Common myeloid progenitor, CD34-positive (primary cell): ENCODE measurements around the gene STK32C.
A peak's percentile ranks its signal among the peaks of the same experiment; 100 is the strongest.
"Not testable (repeated sequence)": the region's sequence is repeated elsewhere in the genome, so short reads cannot be mapped to it uniquely, and the experiment has no call there.

Source experiments
- CTCF ChIA-PET: fragments of 350-600 bp; sonication (Branson Sonifier 250); formaldehyde crosslinking; loops from one replicate; lab custom pipeline; 2021; ENCODE audit warnings: antibody characterized with exemption; lab: Charles Lee
- POLR2A ChIA-PET: fragments of 350-600 bp; sonication (Branson Sonifier 250); formaldehyde crosslinking; loops from one replicate; lab custom pipeline; 2021; ENCODE audit warnings: antibody characterized with exemption; lab: Charles Lee
- DNase-seq, 3 donors: peaks; one replicate each; pipeline versions ENCODE4 v3.0.0 to v3.0.0-alpha.2; 2013
- H3K27ac ChIP-seq, 2 experiments: 1 replicate in 1 of 2; 2 replicates in 1 of 2; pipeline ENCODE4 v1.7.0; 2013; ENCODE audit warnings: inconsistent platforms in 2 of 2, low read length in 2 of 2, mild to moderate bottlenecking in 2 of 2, low read depth in 1 of 2, moderate library complexity in 1 of 2; ENCODE audit not compliant: severe bottlenecking in 2 of 2, insufficient read depth in 1 of 2, poor library complexity in 1 of 2
- H3K27me3 ChIP-seq, 5 experiments: replicated peaks in 2 of 5; 1 replicate in 3 of 5; 2 replicates in 2 of 5; pipeline versions ENCODE4 v1.6.1 to v1.7.0; 2013; ENCODE audit warnings: low read length in 4 of 5, mild to moderate bottlenecking in 2 of 5, moderate library complexity in 2 of 5, inconsistent platforms in 1 of 5; ENCODE audit not compliant: insufficient read depth in 5 of 5, control insufficient read depth in 4 of 5
- H3K36me3 ChIP-seq, 4 experiments: 1 replicate in 2 of 4; 2 replicates in 2 of 4; pipeline versions ENCODE4 v1.6.1 to v1.7.0; 2013; ENCODE audit warnings: low read length in 3 of 4, control low read depth in 1 of 4, mild to moderate bottlenecking in 1 of 4; ENCODE audit not compliant: control insufficient read depth in 4 of 4, insufficient read depth in 4 of 4
- H3K4me1 ChIP-seq, 4 experiments: 1 replicate in 3 of 4; 2 replicates in 1 of 4; pipeline versions ENCODE4 v1.6.1 to v1.7.1; 2013; ENCODE audit warnings: low read length in 3 of 4, mild to moderate bottlenecking in 3 of 4, control low read depth in 1 of 4, inconsistent platforms in 1 of 4, moderate library complexity in 1 of 4; ENCODE audit not compliant: control insufficient read depth in 4 of 4, insufficient read depth in 4 of 4; ENCODE audit errors: control extremely low read depth in 1 of 4
- H3K4me3 ChIP-seq, 7 experiments: 1 replicate in 4 of 7; 2 replicates in 3 of 7; pipeline versions ENCODE4 v1.5.1 to v1.7.0; 2013; ENCODE audit warnings: mild to moderate bottlenecking in 7 of 7, low read length in 6 of 7, moderate library complexity in 6 of 7, inconsistent platforms in 2 of 7, low read depth in 2 of 7, control low read depth in 1 of 7; ENCODE audit not compliant: insufficient read depth in 4 of 7, control insufficient read depth in 1 of 7; ENCODE audit errors: extremely low read depth in 1 of 7
- H3K9me3 ChIP-seq, 5 experiments: 1 replicate in 4 of 5; 2 replicates in 1 of 5; pipeline versions ENCODE4 v1.6.1 to v1.7.1; 2013; ENCODE audit warnings: low read length in 4 of 5, mild to moderate bottlenecking in 2 of 5, inconsistent platforms in 1 of 5, low read depth in 1 of 5, moderate library complexity in 1 of 5; ENCODE audit not compliant: control insufficient read depth in 4 of 5, insufficient read depth in 2 of 5; ENCODE audit errors: control extremely low read depth in 1 of 5
- WGBS: methylation state at CpG from one replicate; pipeline ENCODE4 v1.1.5; 2013; ENCODE audit not compliant: insufficient coverage; 5-methylcytosine and 5-hydroxymethylcytosine counted together

Gene STK32C

DNA sequence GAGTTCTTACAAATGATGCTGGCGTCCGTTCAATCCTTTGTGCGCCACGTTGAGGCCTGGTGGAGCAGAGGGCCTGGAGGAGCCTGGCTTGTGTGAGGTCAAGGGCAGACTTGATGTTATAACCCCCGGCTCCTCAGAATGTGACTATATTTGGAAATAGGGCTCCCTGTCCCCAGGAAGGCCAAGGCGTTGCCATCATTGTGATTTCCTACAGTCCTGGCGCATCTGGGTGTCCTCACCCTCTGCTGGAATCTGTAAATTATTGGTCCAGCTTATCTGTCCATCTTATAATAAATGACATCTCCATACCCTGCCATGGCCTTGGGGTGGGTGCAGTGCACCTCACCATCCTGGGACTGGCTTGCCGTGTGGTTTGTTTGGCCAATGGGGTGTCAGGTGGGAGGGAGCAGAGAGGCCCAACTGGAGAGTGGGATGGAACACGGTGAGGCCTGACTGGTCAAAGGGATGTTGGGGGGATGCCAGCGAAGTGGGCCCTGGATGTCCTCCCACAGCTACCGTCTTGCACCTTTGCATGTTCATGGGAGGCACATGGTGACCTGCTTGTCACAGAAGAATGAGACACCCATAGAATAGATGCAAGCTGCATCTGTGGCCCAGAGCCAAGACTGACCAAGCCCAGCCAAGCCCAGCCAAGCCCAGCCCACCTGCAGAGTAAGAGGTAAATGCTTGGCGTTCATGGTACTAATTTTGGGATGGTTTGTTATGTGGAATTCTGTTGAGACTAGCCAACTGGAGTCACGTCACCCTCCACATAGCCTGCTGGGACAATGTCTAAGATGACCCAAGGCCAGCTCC, 13.1 kb upstream of the STK32C start:
- CTCF ChIA-PET, result interaction anchor here (0.8 to 1.0 kb wide), 2 partner anchors 24 to 87 kb away, joined by 3 read pairs; no protein-coding TSS in a partner anchor

GRCh38 chr10:132319853-132320653, 12.3 kb upstream of the STK32C start:
- H3K4me1 ChIP-seq, result peaks cover 0 to 25% (median 8%) of the 10 kb centered on the region in 4 experiments
- DNase-seq, result peak; percentile 67 to 91 (median 82)
- ChIA-PET POLR2A (interaction anchor here (1.2 kb wide), 1 partner anchor 10 kb away, joined by 3 read pairs; no protein-coding TSS in a partner anchor), CTCF (interaction anchor here (0.8 kb wide), 1 partner anchor 86 kb away, joined by 3 read pairs; no protein-coding TSS in a partner anchor)
- no peaks in the 10 kb centered on the region for H3K9me3 ChIP-seq
- 65% methylated on average over 14 of the region's 15 CpGs for WGBS
- H3K36me3 ChIP-seq, result peaks cover 0 to 10% (median 6%) of the 10 kb centered on the region in 4 experiments
- no peaks in the 10 kb centered on the region for H3K27me3 ChIP-seq
- no peak overlapping the region for H3K27ac ChIP-seq
- peak overlapping the region in 1 of 7 experiments; percentile 19 for H3K4me3 ChIP-seq

More for the DNA sequence above, 13.1 kb upstream of the STK32C start:
- POLR2A ChIA-PET, result interaction anchor here (1.2 kb wide), 1 partner anchor 9 kb away, joined by 3 read pairs; no protein-coding TSS in a partner anchor
- no peak for DNase-seq
- peaks cover 0 to 25% (median 8%) of the 10 kb centered on the region in 4 experiments for H3K4me1 ChIP-seq
- no peak overlapping the region for H3K4me3 ChIP-seq
- 98% methylated on average over 12 of the region's 13 CpGs for WGBS
- H3K36me3 ChIP-seq, result peaks cover 0 to 11% (median 7%) of the 10 kb centered on the region in 4 experiments
- no peak overlapping the region for H3K27ac ChIP-seq
- no peaks in the 10 kb centered on the region for H3K9me3 ChIP-seq
- H3K27me3 ChIP-seq, result no peaks in the 10 kb centered on the region

- H3K36me3 ChIP-seq, CTCF ChIA-PET, DNase-seq, H3K27me3 ChIP-seq, H3K9me3 ChIP-seq, H3K27ac ChIP-seq, H3K4me3 ChIP-seq, POLR2A ChIA-PET: not testable (repeated sequence)
- peaks cover 0 to 18% (median 8%) of the 10 kb centered on the region in 4 experiments for H3K4me1 ChIP-seq
- 96% methylated on average over 4 of the region's 6 CpGs for WGBS
These were observed 9.7 kb upstream of the STK32C start for GRCh38 chr10:132317477-132317876.

DNA sequence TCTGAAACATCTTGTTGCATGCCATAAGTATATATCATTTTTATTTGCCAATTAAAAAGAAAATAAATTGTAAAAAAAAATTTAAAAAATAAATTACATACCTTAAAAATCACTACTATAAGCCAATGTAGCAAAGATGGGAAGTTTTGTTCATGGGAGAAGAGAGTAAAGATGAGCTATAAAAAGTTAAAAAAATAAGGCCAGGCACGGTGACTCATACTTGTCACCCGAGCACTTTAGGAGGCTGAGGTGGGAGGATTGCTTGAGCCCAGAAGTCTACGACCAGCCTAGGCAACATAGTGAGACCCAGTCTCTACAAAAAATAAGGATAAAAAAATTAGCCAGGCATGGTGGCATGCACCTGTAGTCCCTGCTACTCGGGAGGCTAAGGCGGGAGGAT, 8.4 kb upstream of the STK32C start:
- H3K27me3 ChIP-seq, result no peaks in the 10 kb centered on the region
- CTCF ChIA-PET, result interaction anchor here (1.2 to 1.5 kb wide), 3 partner anchors 8 to 45 kb away, joined by 3 to 6 read pairs (median 4); no protein-coding TSS in a partner anchor
- no peak overlapping the region for H3K4me3 ChIP-seq
- no peaks in the 10 kb centered on the region for H3K36me3 ChIP-seq
- POLR2A ChIA-PET, result no interaction called here
- no peak overlapping the region for H3K27ac ChIP-seq
- 91% methylated on average over 5 of the region's 5 CpGs for WGBS
- no peak for DNase-seq
- peaks cover 0 to 7% (median 0%) of the 10 kb centered on the region in 5 experiments for H3K9me3 ChIP-seq
- peaks cover 0 to 18% (median 8%) of the 10 kb centered on the region in 4 experiments for H3K4me1 ChIP-seq

GRCh38 chr10:132314881-132315280, 7.1 kb upstream of the STK32C start:
- CTCF ChIA-PET, result interaction anchor here (1.2 to 1.5 kb wide), 2 partner anchors 10 to 12 kb away, joined by 4 to 6 read pairs; no protein-coding TSS in a partner anchor
- POLR2A ChIA-PET, result not testable (repeated sequence)

DNA sequence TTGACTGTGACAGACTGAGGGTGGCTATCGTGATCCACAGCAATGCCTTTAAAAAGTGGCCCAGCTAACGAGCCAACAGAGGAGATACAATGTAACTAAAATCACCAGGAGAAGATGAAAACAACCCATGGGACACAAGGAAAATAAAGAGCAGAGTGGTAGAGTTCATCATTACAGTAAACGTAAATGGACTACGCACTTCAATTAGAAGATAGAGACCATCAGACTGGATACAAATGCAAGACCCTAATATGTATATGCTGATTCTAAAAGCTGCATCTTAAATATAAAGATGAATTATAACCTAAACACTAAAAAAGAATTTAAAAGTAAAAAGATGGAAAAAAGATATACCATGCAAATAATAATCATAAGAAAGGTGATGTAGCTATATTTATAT, 6.6 kb upstream of the STK32C start:
- H3K27me3 ChIP-seq, result peaks cover 0 to 8% (median 0%) of the 10 kb centered on the region in 5 experiments
- peaks cover 0 to 4% (median under 1%) of the 10 kb centered on the region in 4 experiments for H3K4me1 ChIP-seq
- CTCF ChIA-PET, result interaction anchor here (1.6 kb wide), 1 partner anchor 68 kb away, joined by 3 read pairs; no protein-coding TSS in a partner anchor
- no peak overlapping the region for H3K27ac ChIP-seq
- 100% methylated on average over 2 of the region's 4 CpGs for WGBS
- H3K4me3 ChIP-seq, result no peak overlapping the region
- peaks cover 0 to 7% (median 0%) of the 10 kb centered on the region in 5 experiments for H3K9me3 ChIP-seq
- H3K36me3 ChIP-seq, result no peaks in the 10 kb centered on the region
- no peak for DNase-seq
- POLR2A ChIA-PET, result no interaction called here

More at GRCh38 chr10:132314881-132315280, 7.1 kb upstream of the STK32C start:
- not testable (repeated sequence) for H3K4me3 ChIP-seq, DNase-seq, H3K27ac ChIP-seq, H3K4me1 ChIP-seq, H3K36me3 ChIP-seq, H3K9me3 ChIP-seq, H3K27me3 ChIP-seq
- WGBS, result 95% methylated on average over 7 of the region's 8 CpGs
